CD8-positive, alpha-beta memory T cell (primary cell): Measurements from ENCODE around the gene BEND5. TPM values are rescaled to one million over a fixed set of nuclear protein-coding genes. Genes with fewer than 3 reads are reported as not detected.

ENCODE experiments used
- CTCF ChIA-PET: fragments of 350-600 bp; sonication (Branson Sonifier 250); formaldehyde crosslinking; loops from one replicate; lab custom pipeline; 2021; ENCODE audit warnings: antibody characterized with exemption; lab: Charles Lee
- POLR2A ChIA-PET: fragments of 350-600 bp; sonication (Branson Sonifier 250); formaldehyde crosslinking; loops from one replicate; lab custom pipeline; 2021; ENCODE audit warnings: antibody characterized with exemption; lab: Charles Lee
- DNase-seq, 5 donors: peaks; one replicate each; pipeline versions ENCODE4 v3.0.0 to v3.0.0-alpha.2; 2020 to 2022; ENCODE audit warnings: mixed read lengths in 1 of 5
- H3K27ac ChIP-seq: one replicate; pipeline ENCODE4 v1.7.0; 2013; ENCODE audit warnings: low read depth, mild to moderate bottlenecking, low read length, moderate library complexity
- H3K27me3 ChIP-seq: 2 replicates; pipeline ENCODE4 v1.7.0; 2013; ENCODE audit warnings: low read length, mild to moderate bottlenecking; ENCODE audit not compliant: insufficient read depth, poor library complexity, severe bottlenecking
- H3K36me3 ChIP-seq: 2 replicates; pipeline ENCODE4 v1.7.0; 2013; ENCODE audit warnings: mild to moderate bottlenecking, low read length, moderate library complexity; ENCODE audit not compliant: insufficient read depth
- H3K4me1 ChIP-seq: 2 replicates; pipeline ENCODE4 v1.7.0; 2013; ENCODE audit warnings: mild to moderate bottlenecking, low read length, moderate library complexity; ENCODE audit not compliant: insufficient read depth
- H3K4me3 ChIP-seq: 2 replicates; pipeline ENCODE4 v1.7.0; 2013; ENCODE audit warnings: mild to moderate bottlenecking, low read length
- H3K9me3 ChIP-seq: 2 replicates; pipeline ENCODE4 v1.7.0; 2013; ENCODE audit warnings: mild to moderate bottlenecking, low read length
- H3K27ac Mint-ChIP-seq, 8 donors: one replicate each; pipeline ENCODE4 v1.8.0; 2020 to 2021; ENCODE audit warnings: mixed read lengths in 8 of 8, mild to moderate bottlenecking in 6 of 8, inconsistent platforms in 3 of 8, moderate library complexity in 3 of 8
- H3K27me3 Mint-ChIP-seq, 2 donors: one replicate each; pipeline ENCODE4 v1.8.0; 2020 to 2021; ENCODE audit warnings: mixed read lengths in 2 of 2, mild to moderate bottlenecking in 1 of 2, moderate library complexity in 1 of 2
- H3K36me3 Mint-ChIP-seq, 3 donors: one replicate each; pipeline ENCODE4 v1.8.0; 2020 to 2021; ENCODE audit warnings: mixed read lengths in 3 of 3, inconsistent platforms in 1 of 3, mild to moderate bottlenecking in 1 of 3
- H3K4me1 Mint-ChIP-seq, 3 donors: one replicate each; pipeline ENCODE4 v1.8.0; 2020 to 2021; ENCODE audit warnings: mixed read lengths in 3 of 3, inconsistent platforms in 1 of 3, mild to moderate bottlenecking in 1 of 3
- H3K4me3 Mint-ChIP-seq, 7 donors: one replicate each; pipeline ENCODE4 v1.8.0; 2020 to 2021; ENCODE audit warnings: mixed read lengths in 7 of 7, mild to moderate bottlenecking in 6 of 7, moderate library complexity in 4 of 7, inconsistent platforms in 2 of 7
- H3K9me3 Mint-ChIP-seq, 5 donors: one replicate each; pipeline ENCODE4 v1.8.0; 2020 to 2022; ENCODE audit warnings: mixed read lengths in 5 of 5, mild to moderate bottlenecking in 3 of 5, moderate library complexity in 2 of 5, inconsistent platforms in 1 of 5
- polyA plus RNA-seq: library from polyadenylated mRNA; unstranded; fragments of 300-500 nt; fragmentation: Illumina TruSeq; gene quantifications from one replicate; pipeline ENCODE4 v1.2.3, GENCODE V29; 2021
- total RNA-seq, 2 experiments: library from RNA; stranded (reverse); gene quantifications; one replicate each; pipeline ENCODE4 v1.2.3, GENCODE V29; 2021

Gene BEND5
- total and polyA plus RNA-seq, 3 experiments from 2014 or later, result 0.55 to 3.1 (median 1.1) TPM

DNA sequence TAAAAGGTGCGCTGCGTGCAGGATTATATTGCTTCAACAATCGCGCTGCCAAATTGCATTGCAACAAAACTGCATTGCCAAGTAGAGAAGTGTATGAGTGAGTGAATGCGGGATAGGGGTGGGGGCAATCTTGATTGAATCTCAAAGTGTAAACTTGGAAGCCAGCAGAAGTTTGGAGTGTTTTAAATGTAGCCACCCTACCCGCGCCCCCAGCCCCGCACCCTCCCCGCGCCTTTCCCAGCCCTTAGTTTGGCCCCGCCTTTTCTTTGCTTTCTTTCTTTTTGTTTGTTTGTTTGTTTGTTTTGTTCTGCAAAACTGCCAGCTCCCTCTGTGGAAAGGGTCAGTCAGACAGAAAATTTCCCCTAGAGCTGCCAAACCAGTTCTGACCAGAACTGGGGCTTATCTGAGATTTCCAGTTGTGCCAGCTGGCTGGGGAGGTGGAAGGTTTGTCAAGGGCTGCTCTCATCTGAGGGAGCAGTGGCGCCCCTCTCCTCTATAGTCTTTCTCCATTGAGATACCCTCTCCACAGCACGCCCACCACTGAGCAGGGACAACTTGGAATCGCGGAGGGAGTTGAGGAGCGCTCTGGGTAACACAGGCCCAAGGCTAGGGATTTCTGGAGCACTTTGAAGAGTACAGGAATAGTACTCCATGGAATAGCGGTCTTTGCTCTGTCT, 666 bp upstream of the BEND5 start:
- Histone ChIP-seq H3K9me3 (no peaks in the 10 kb centered on the region), H3K36me3 (no peaks in the 10 kb centered on the region), H3K27me3 (no peaks in the 10 kb centered on the region), H3K4me3 (peak overlapping the region; percentile 55), H3K4me1 (peaks cover 8% of the 10 kb centered on the region), H3K27ac (no peak overlapping the region)
- Mint-ChIP-seq H3K9me3 (peaks cover 0 to 6% (median 0%) of the 10 kb centered on the region in 5 donors), H3K27ac (peak overlapping the region in 2 of 8 donors; percentile 7 to 37), H3K4me3 (peak overlapping the region; percentile 78 to 89 (median 82)), H3K36me3 (peaks cover 0 to 2% (median 0%) of the 10 kb centered on the region in 3 donors), H3K27me3 (peaks cover 11 to 30% of the 10 kb centered on the region in 2 donors), H3K4me1 (peaks cover 10 to 21% (median 12%) of the 10 kb centered on the region in 3 donors)
- ChIA-PET CTCF (interaction anchor here (1.5 kb wide), 1 partner anchor 42 kb away, joined by 3 read pairs; no protein-coding TSS in a partner anchor), POLR2A (no interaction called here)
- no peak for DNase-seq

DNA sequence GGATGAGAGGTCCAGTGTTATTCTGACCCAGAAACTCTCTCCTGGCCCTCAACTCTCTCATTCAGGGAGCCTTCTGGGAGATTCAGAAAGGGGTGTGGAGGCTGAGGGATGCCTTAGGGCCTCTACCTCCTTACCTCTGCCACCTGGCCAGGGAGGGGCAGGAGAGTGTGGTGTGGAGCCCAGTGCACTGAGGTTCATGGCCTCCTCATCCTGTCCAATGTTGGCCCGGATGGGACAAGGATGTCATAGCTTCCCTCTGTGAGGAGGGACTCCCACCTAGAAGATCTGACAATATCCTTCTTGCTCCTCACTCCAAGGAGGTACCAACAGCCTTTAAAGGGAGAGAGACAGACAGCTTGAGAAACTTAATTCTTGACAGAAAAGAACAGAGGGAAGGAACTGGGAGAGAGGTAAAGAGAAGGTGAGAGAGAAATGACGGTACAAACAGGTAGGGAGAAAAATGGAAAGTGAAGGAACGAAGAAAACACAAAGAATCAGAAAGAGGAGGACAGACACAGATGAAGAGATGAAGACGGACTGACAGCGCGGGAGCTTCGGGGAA, 779 bp downstream of the BEND5 start:
- Mint-ChIP-seq H3K4me1 (peaks cover 10 to 21% (median 12%) of the 10 kb centered on the region in 3 donors), H3K27me3 (peaks cover 13 to 34% of the 10 kb centered on the region in 2 donors), H3K9me3 (peaks cover 0 to 6% (median 0%) of the 10 kb centered on the region in 5 donors), H3K36me3 (peaks cover 0 to 2% (median 0%) of the 10 kb centered on the region in 3 donors), H3K4me3 (peak overlapping the region; percentile 55 to 91 (median 87)), H3K27ac (peak overlapping the region in 5 of 8 donors; percentile 56 to 92 (median 76))
- Histone ChIP-seq H3K4me3 (peak overlapping the region; percentile 18), H3K27me3 (no peaks in the 10 kb centered on the region), H3K27ac (no peak overlapping the region), H3K36me3 (no peaks in the 10 kb centered on the region), H3K4me1 (peaks cover 8% of the 10 kb centered on the region), H3K9me3 (no peaks in the 10 kb centered on the region)
- DNase-seq, result peak in 1 of 5 donors; percentile 10
- ChIA-PET CTCF (interaction anchor here (1.5 kb wide), 1 partner anchor 40 kb away, joined by 3 read pairs; no protein-coding TSS in a partner anchor), POLR2A (no interaction called here)

DNA sequence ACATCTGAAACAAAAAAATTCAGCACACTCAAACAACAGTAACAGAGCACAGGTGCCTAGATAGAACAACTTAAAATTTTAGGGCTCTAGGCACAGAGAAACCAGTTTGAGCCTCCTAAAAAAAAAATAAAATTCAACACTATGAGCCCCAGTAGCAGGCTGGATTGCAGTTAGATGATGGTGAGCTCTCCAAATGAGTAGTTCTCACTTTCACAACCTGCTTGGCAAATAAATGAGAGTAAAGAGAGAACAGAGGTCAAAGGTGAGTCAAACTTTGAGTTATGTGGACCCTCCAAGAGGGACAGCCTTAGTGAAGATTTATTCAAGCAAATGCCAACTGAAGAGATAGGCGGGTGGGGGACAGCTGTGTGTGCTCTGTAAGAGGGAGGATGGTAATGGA, 3.6 kb downstream of the BEND5 start:
- Histone ChIP-seq H3K36me3 (no peaks in the 10 kb centered on the region), H3K4me1 (peaks cover 8% of the 10 kb centered on the region), H3K4me3 (no peak overlapping the region), H3K27ac (no peak overlapping the region), H3K27me3 (no peaks in the 10 kb centered on the region), H3K9me3 (no peaks in the 10 kb centered on the region)
- Mint-ChIP-seq H3K36me3 (peaks cover 0 to 2% (median 0%) of the 10 kb centered on the region in 3 donors), H3K4me3 (peak overlapping the region in 1 of 7 donors; percentile 11), H3K27ac (no peak overlapping the region), H3K4me1 (peaks cover 10 to 21% (median 12%) of the 10 kb centered on the region in 3 donors), H3K27me3 (peaks cover 13 to 32% of the 10 kb centered on the region in 2 donors), H3K9me3 (peaks cover 0 to 6% (median 0%) of the 10 kb centered on the region in 5 donors)
- ChIA-PET POLR2A (no interaction called here), CTCF (no interaction called here)
- no peak for DNase-seq

DNA sequence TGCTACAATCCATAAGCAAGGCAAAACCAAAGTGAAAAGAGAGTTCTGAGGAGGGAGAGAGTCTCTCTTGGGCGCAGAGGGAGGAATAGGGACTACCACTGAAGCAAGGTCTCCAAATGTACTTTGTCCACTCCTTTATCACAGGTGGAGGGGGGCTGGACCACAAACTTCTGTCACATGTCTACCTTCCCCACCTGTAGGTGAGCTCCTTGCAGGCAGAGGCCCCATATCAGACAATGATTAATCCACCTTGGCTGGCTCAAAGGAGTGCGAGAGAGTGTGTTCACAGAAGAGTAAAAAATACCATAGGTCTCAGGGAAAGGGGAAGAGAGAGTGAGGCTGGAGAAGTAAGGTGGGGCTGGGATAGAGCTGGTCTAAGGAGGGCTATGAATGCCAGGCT, 4.5 kb downstream of the BEND5 start:
- H3K4me3 Mint-ChIP-seq, result no peak overlapping the region
- H3K4me1 Mint-ChIP-seq, result peaks cover 7 to 16% (median 9%) of the 10 kb centered on the region in 3 donors

DNA sequence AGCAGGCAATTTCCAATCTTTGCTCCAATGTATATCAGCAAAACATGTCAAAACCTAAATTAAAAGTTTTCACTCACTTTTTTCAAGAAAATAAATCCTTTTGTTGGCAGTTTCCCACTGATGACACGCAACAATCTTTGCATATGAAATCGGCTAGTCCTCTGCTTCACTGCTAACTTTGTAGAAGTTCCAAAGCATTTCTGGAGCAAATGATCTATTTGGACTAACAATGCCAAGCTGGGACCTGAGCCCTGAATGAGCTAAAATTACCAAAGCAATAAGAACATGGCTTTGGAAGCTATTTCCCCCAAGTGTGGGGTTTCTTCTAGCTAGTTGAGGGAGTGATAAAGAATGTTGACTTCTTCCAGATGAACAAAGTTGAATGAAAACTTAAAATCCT, 5.1 kb downstream of the BEND5 start:
- H3K27me3 Mint-ChIP-seq, result peaks cover 7 to 23% of the 10 kb centered on the region in 2 donors
- peaks cover 0 to 6% (median 0%) of the 10 kb centered on the region in 5 donors for H3K9me3 Mint-ChIP-seq
- Histone ChIP-seq H3K4me1 (no peaks in the 10 kb centered on the region), H3K4me3 (no peak overlapping the region), H3K27ac (no peak overlapping the region), H3K9me3 (no peaks in the 10 kb centered on the region), H3K27me3 (no peaks in the 10 kb centered on the region), H3K36me3 (no peaks in the 10 kb centered on the region)
- peaks cover 5 to 13% (median 6%) of the 10 kb centered on the region in 3 donors for H3K4me1 Mint-ChIP-seq
- no peak overlapping the region for H3K4me3 Mint-ChIP-seq
- H3K36me3 Mint-ChIP-seq, result peaks cover 0 to 2% (median 0%) of the 10 kb centered on the region in 3 donors
- no peak overlapping the region for H3K27ac Mint-ChIP-seq
- DNase-seq, result no peak
- POLR2A ChIA-PET, result no interaction called here
- CTCF ChIA-PET, result no interaction called here

More for the DNA sequence above, 4.5 kb downstream of the BEND5 start:
- Mint-ChIP-seq H3K36me3 (peaks cover 0 to 2% (median 0%) of the 10 kb centered on the region in 3 donors), H3K9me3 (peaks cover 0 to 6% (median 0%) of the 10 kb centered on the region in 5 donors), H3K27me3 (peaks cover 10 to 26% of the 10 kb centered on the region in 2 donors), H3K27ac (peak overlapping the region in 1 of 8 donors; percentile 21)
- H3K4me3 ChIP-seq, result no peak overlapping the region
- no peak overlapping the region for H3K27ac ChIP-seq
- POLR2A ChIA-PET, result no interaction called here
- H3K4me1 ChIP-seq, result no peaks in the 10 kb centered on the region
- CTCF ChIA-PET, result no interaction called here
- no peaks in the 10 kb centered on the region for H3K36me3 ChIP-seq
- DNase-seq, result no peak
- no peaks in the 10 kb centered on the region for H3K27me3 ChIP-seq
- H3K9me3 ChIP-seq, result no peaks in the 10 kb centered on the region

DNA sequence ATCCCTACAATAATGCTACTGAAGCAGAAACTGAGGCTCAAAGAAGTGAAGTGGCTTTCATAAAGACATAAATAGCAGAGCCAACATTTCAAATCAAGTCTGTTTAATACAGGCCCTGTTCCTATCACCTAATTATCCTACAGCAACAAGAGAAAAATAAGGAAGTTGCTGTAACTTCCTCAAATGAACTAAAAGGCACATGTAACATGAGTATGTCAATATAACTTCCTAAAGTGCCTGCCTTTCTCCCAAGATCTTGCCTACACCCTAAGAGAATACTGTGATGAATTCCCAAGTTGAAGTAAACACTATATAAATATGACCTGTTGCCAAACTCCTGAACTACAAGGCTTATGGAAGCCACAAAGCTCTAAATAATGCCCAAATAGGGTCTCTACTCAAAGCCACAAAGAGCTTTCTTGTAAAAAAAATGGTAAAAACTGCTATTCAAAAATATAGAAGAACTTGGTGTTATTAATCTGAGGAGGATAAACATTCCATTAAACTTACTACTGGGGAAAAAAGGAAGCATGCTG, 8.6 kb downstream of the BEND5 start:
- H3K36me3 ChIP-seq, result no peaks in the 10 kb centered on the region
- Mint-ChIP-seq H3K4me1 (no peaks in the 10 kb centered on the region), H3K9me3 (no peaks in the 10 kb centered on the region), H3K27me3 (peaks cover 2 to 6% of the 10 kb centered on the region in 2 donors), H3K27ac (no peak overlapping the region), H3K36me3 (peaks cover 0 to 1% (median 0%) of the 10 kb centered on the region in 3 donors), H3K4me3 (no peak overlapping the region)
- no peak overlapping the region for H3K4me3 ChIP-seq
- no peaks in the 10 kb centered on the region for H3K4me1 ChIP-seq
- ChIA-PET POLR2A (no interaction called here), CTCF (no interaction called here)
- H3K27ac ChIP-seq, result no peak overlapping the region
- no peak for DNase-seq
- H3K27me3 ChIP-seq, result no peaks in the 10 kb centered on the region
- H3K9me3 ChIP-seq, result no peaks in the 10 kb centered on the region

DNA sequence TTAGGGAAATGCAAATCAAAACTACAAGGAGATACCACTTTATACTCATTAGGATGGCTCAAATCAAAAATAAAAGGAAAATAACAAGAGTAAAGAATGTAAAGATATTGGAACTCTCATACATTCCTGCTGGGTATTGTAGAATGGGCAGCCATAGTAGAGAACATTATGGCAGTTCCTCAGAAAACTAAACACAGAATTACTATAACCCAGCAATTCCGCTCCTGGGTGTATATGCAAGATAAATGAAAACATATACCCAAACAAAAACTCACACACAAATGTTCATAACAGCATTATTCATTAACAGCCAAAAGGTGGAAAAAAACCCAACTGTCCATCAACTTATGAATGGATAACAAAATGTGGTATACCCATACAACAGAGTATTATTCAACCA, 11.4 kb downstream of the BEND5 start:
- Mint-ChIP-seq H3K27ac (no peak overlapping the region), H3K36me3 (no peaks in the 10 kb centered on the region), H3K4me3 (no peak overlapping the region), H3K27me3 (no peaks in the 10 kb centered on the region), H3K4me1 (no peaks in the 10 kb centered on the region), H3K9me3 (peaks cover 0 to 2% (median 0%) of the 10 kb centered on the region in 5 donors)
- ChIA-PET POLR2A (no interaction called here), CTCF (no interaction called here)
- H3K4me1 ChIP-seq, result no peaks in the 10 kb centered on the region
- H3K27ac ChIP-seq, result no peak overlapping the region
- no peaks in the 10 kb centered on the region for H3K27me3 ChIP-seq
- no peak for DNase-seq
- no peaks in the 10 kb centered on the region for H3K9me3 ChIP-seq
- no peak overlapping the region for H3K4me3 ChIP-seq
- no peaks in the 10 kb centered on the region for H3K36me3 ChIP-seq

DNA sequence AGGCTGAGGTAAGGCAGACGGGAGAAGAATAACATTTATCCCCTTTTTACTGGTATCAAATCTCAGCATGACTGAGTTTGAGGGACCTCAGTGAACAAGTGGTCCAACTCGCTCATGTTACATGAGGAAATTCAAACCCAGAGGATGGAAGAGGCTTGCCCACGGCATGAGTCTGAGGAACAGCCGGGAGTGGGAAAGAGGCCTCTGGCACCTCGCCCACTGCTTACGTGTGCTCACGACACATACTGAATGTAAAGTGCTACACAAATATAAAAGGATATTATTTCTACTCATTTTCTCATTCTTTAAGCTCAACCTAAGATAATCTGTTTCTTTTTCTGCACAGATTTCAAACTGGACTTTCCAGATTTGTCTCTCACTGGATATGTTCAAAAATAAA, 14.7 kb downstream of the BEND5 start:
- no peaks in the 10 kb centered on the region for H3K36me3 ChIP-seq
- Mint-ChIP-seq H3K4me3 (no peak overlapping the region), H3K27me3 (no peaks in the 10 kb centered on the region), H3K9me3 (peaks cover 0 to 3% (median 0%) of the 10 kb centered on the region in 5 donors), H3K27ac (no peak overlapping the region), H3K36me3 (peaks cover 0 to 6% (median 2%) of the 10 kb centered on the region in 3 donors), H3K4me1 (no peaks in the 10 kb centered on the region)
- H3K27ac ChIP-seq, result no peak overlapping the region
- H3K4me3 ChIP-seq, result no peak overlapping the region
- no peaks in the 10 kb centered on the region for H3K9me3 ChIP-seq
- no peak for DNase-seq
- ChIA-PET CTCF (no interaction called here), POLR2A (no interaction called here)
- no peaks in the 10 kb centered on the region for H3K4me1 ChIP-seq
- H3K27me3 ChIP-seq, result no peaks in the 10 kb centered on the region
